Smooth muscle cell (in vitro differentiated cells): ENCODE data around the gene PLB1. TPM values are rescaled to one million over a fixed set of nuclear protein-coding genes. Genes with fewer than 3 reads are reported as not detected.

Experiments used
- DNase-seq: peaks from one replicate; lab custom pipeline; 2025; ENCODE audit not compliant: unreplicated experiment; lab: John Stamatoyannopoulos, UW
- H2AFZ ChIP-seq: fragments of 200-600 bp; sonication (generic); 2 replicates; pipeline ENCODE4 v1.6.0; 2016; ENCODE audit warnings: antibody characterized with exemption, low read depth, mild to moderate bottlenecking
- H3F3A ChIP-seq: fragments of 200-600 bp; sonication (generic); 2 replicates; pipeline ENCODE4 v1.6.0; 2017; ENCODE audit warnings: antibody characterized with exemption, low read depth
- H3K27ac ChIP-seq: fragments of 200-600 bp; sonication (generic); 2 replicates; pipeline ENCODE4 v1.5.1; 2016; ENCODE audit warnings: low read depth, mild to moderate bottlenecking
- H3K27me3 ChIP-seq: fragments of 200-600 bp; sonication (generic); 2 replicates; pipeline ENCODE4 v1.6.1; 2016; ENCODE audit warnings: low read depth, mild to moderate bottlenecking
- H3K36me3 ChIP-seq: fragments of 200-600 bp; sonication (generic); 2 replicates; pipeline ENCODE4 v1.5.1; 2016; ENCODE audit warnings: low read depth
- H3K4me1 ChIP-seq: fragments of 200-600 bp; sonication (generic); 2 replicates; pipeline ENCODE4 v1.5.1; 2016; ENCODE audit warnings: low read depth
- H3K4me2 ChIP-seq: fragments of 200-600 bp; sonication (generic); 2 replicates; pipeline ENCODE4 v1.6.0; 2016; ENCODE audit warnings: mild to moderate bottlenecking
- H3K4me3 ChIP-seq: fragments of 200-600 bp; sonication (generic); 2 replicates; pipeline ENCODE4 v1.5.1; 2016; ENCODE audit warnings: mild to moderate bottlenecking
- H3K79me2 ChIP-seq: fragments of 200-600 bp; sonication (generic); 2 replicates; pipeline ENCODE4 v1.6.0; 2016; ENCODE audit warnings: low read depth, mild to moderate bottlenecking
- H3K9ac ChIP-seq: fragments of 200-600 bp; sonication (generic); 2 replicates; pipeline ENCODE4 v1.6.0; 2016; ENCODE audit warnings: low read depth
- H3K9me3 ChIP-seq: fragments of 200-600 bp; sonication (generic); replicated peaks from 2 replicates; pipeline ENCODE4 v1.5.1; 2016; ENCODE audit warnings: low read depth
- H4K20me1 ChIP-seq: fragments of 200-600 bp; sonication (generic); 2 replicates; pipeline ENCODE4 v1.6.0; 2016; ENCODE audit warnings: low read depth
- CTCF ChIP-seq: fragments of 200-600 bp; sonication (generic); IDR thresholded peaks from 2 replicates; pipeline ENCODE4 v1.5.1; 2017; ENCODE audit warnings: borderline replicate concordance, mild to moderate bottlenecking, antibody characterized with exemption; ENCODE audit not compliant: insufficient read depth, poor library complexity, severe bottlenecking
- WGBS: methylation state at CpG from one replicate; pipeline ENCODE4 v1.1.7; 2016; ENCODE audit warnings: low lambda C conversion rate; 5-methylcytosine and 5-hydroxymethylcytosine counted together
- polyA plus RNA-seq: library from polyadenylated mRNA; unstranded; fragments of >200 nt; fragmentation: Nextera tagmentation; extraction: Ambion mirVana; gene quantifications from 2 replicates; pipeline ENCODE4 v1.2.1, GENCODE V29; 2016
- total RNA-seq: library from RNA; depleted of rRNA; stranded (reverse); fragments of >200 nt; gene quantifications from 2 replicates; pipeline ENCODE4 v1.2.3, GENCODE V29; 2014

PLB1 gene
- total and polyA plus RNA-seq, 2 experiments from 2014 or later = 0.75 to 8.7 TPM

- peak overlapping the region; percentile 11 for H3K9ac ChIP-seq
- no peaks in the 10 kb centered on the region for H3K27me3 ChIP-seq
- H2AFZ ChIP-seq = no peak overlapping the region
- H3F3A ChIP-seq = peaks cover 13% of the 10 kb centered on the region
- H3K4me3 ChIP-seq = no peak overlapping the region
- no peaks in the 10 kb centered on the region for H3K9me3 ChIP-seq
- 73% methylated on average over 12 of the region's 12 CpGs for WGBS
- H4K20me1 ChIP-seq = no peaks in the 10 kb centered on the region
- peaks cover 16% of the 10 kb centered on the region for H3K4me1 ChIP-seq
- H3K4me2 ChIP-seq = no peak overlapping the region
- DNase-seq = no peak
- no peaks in the 10 kb centered on the region for H3K79me2 ChIP-seq
- H3K36me3 ChIP-seq = no peaks in the 10 kb centered on the region
- H3K27ac ChIP-seq = peak overlapping the region; percentile 74
- TF ChIP-seq CTCF = no peak
Measured at GRCh38 chr2:28662468-28663181, 166.8 kb downstream of the PLB1 start.

DNA sequence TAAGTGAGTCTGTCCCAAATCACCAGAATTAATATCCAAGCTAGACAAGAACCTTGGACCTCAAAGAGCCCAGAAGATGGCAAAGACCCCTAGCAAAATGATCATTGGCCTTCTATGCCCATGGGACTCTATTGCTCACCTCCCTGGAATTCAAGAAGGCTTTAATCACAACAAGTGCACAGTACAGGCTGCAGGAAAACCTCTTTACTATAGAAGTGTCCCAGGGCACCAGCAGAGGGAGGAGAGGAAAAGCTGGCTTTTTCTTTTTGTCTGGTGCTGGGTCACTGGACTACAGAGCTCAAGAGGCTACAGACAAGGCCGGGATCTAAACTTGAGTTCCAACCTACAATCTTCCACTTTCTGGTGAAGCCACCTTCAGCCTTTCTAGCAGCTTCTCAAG, 167.5 kb downstream of the PLB1 start:
- H3K27ac ChIP-seq = peak overlapping the region; percentile 74

GRCh38 chr2:28664120-28664842, 168.4 kb downstream of the PLB1 start:
- Histone ChIP-seq H3K36me3 (no peaks in the 10 kb centered on the region), H3K4me2 (peak overlapping the region; percentile 65), H2AFZ (no peak overlapping the region), H3K4me1 (peaks cover 16% of the 10 kb centered on the region), H4K20me1 (no peaks in the 10 kb centered on the region), H3K27me3 (no peaks in the 10 kb centered on the region), H3F3A (peaks cover 13% of the 10 kb centered on the region), H3K9me3 (no peaks in the 10 kb centered on the region), H3K79me2 (no peaks in the 10 kb centered on the region), H3K4me3 (no peak overlapping the region), H3K27ac (peak overlapping the region; percentile 74), H3K9ac (no peak overlapping the region)
- no peak for DNase-seq
- no peak for TF ChIP-seq CTCF
- 40% methylated on average over 15 of the region's 22 CpGs for WGBS

More for the DNA sequence above, 167.5 kb downstream of the PLB1 start:
- H4K20me1 ChIP-seq = no peaks in the 10 kb centered on the region
- no peaks in the 10 kb centered on the region for H3K9me3 ChIP-seq
- H3K79me2 ChIP-seq = no peaks in the 10 kb centered on the region
- H3K36me3 ChIP-seq = no peaks in the 10 kb centered on the region
- peak overlapping the region; percentile 11 for H3K9ac ChIP-seq
- no peak overlapping the region for H2AFZ ChIP-seq
- 71% methylated on average over 1 of the region's 1 CpG for WGBS
- H3K4me3 ChIP-seq = no peak overlapping the region
- H3K4me1 ChIP-seq = peaks cover 16% of the 10 kb centered on the region
- H3K27me3 ChIP-seq = no peaks in the 10 kb centered on the region
- H3F3A ChIP-seq = peaks cover 13% of the 10 kb centered on the region
- TF ChIP-seq CTCF = no peak
- no peak for DNase-seq
- H3K4me2 ChIP-seq = no peak overlapping the region
